Tibial nerve (tissue), 4 donors: Measurements from ENCODE around the gene ALDH3A1.

Experiments used
- CTCF ChIP-seq, 5 experiments: fragments of 200-600 bp in 3 of 5; fragments of 450-650 bp in 2 of 5; sonication (generic) in 3 of 5; IDR thresholded peaks; one replicate each; pipeline ENCODE4 v1.5.1; 2016 to 2019; ENCODE audit warnings: antibody characterized with exemption in 5 of 5, mild to moderate bottlenecking in 3 of 5, moderate library complexity in 2 of 5
- EP300 ChIP-seq, 2 donors: sonication (generic); formaldehyde crosslinking; IDR thresholded peaks; one replicate each; pipeline ENCODE4 v1.6.1; 2017; ENCODE audit warnings: antibody characterized with exemption in 2 of 2, mild to moderate bottlenecking in 1 of 2
- POLR2A ChIP-seq, 2 donors: fragments of 450-650 bp; IDR thresholded peaks; one replicate each; pipeline ENCODE4 v1.6.1; 2017; ENCODE audit warnings: antibody characterized with exemption in 2 of 2, mild to moderate bottlenecking in 2 of 2, moderate library complexity in 2 of 2

GRCh38 chr17:19708431-19709175, 39.5 kb downstream of the ALDH3A1 start:
- TF ChIP-seq POLR2A (IDR thresholded peaks at IDR 0.05) (no peak), CTCF (IDR thresholded peaks at IDR 0.05) (no peak), EP300 (IDR thresholded peaks at IDR 0.05) (no peak)
